Right cardiac atrium (tissue), 5 donors: ENCODE measurements around the gene ARPC2. TPM values are rescaled to one million over a fixed set of nuclear protein-coding genes. Genes with fewer than 3 reads are reported as not detected.

Source experiments
- ATAC-seq, 2 donors: fragments of 200-7000 bp; cut with Tn5 transposase; one replicate each; pipeline versions ENCODE4 v1.8.0 to v1.9.1; 2020; ENCODE audit warnings: moderate library complexity in 2 of 2, mild to moderate bottlenecking in 1 of 2
- DNase-seq, 3 donors: peaks; one replicate each; pipeline ENCODE4 v3.0.0-alpha.2; 2020
- H3K27ac ChIP-seq: one replicate; pipeline ENCODE4 v1.5.1; 2013; ENCODE audit warnings: mild to moderate bottlenecking, low read length, control low read depth, moderate library complexity
- H3K27me3 ChIP-seq: one replicate; pipeline ENCODE4 v1.6.1; 2013; ENCODE audit not compliant: control insufficient read depth, insufficient read depth
- H3K4me1 ChIP-seq: one replicate; pipeline ENCODE4 v1.6.1; 2013; ENCODE audit warnings: low read length; ENCODE audit not compliant: control insufficient read depth, insufficient read depth
- H3K4me3 ChIP-seq: one replicate; pipeline ENCODE4 v1.5.1; 2013; ENCODE audit warnings: low read length, control low read depth
- H3K9me3 ChIP-seq: one replicate; pipeline ENCODE4 v1.6.1; 2013; ENCODE audit warnings: low read length; ENCODE audit not compliant: control insufficient read depth
- WGBS: extraction: QIAGEN DNeasy Blood & Tissue Kit; methylation state at CpG from one replicate; pipeline ENCODE4 v1.1.7; 2013; 5-methylcytosine and 5-hydroxymethylcytosine counted together
- intact Hi-C, 4 donors: fragments of 100-400 bp; cut with DNase I; formaldehyde crosslinking; loops; one replicate each; pipeline versions ENCODE4 v1.11.0 to v1.14.0; 2022 to 2023
- microRNA-seq, 2 donors: library from miRNA; unstranded; fragments of <30 nt; microRNA quantifications; one replicate each; pipeline ENCODE4 v1.2.0, GENCODE V29; 2020 to 2021
- polyA plus RNA-seq: library from polyadenylated mRNA; stranded (reverse); fragments of 200-250 nt; gene quantifications from one replicate; pipeline ENCODE4 v1.2.3, GENCODE V29; 2013
- total RNA-seq, 4 donors: library from RNA; stranded (reverse); fragmentation: NEBNext Ultra II Directional; extraction: Animal tissue kit (Norgen Biotek cat#: 25700); gene quantifications; one replicate each; pipeline ENCODE4 v1.2.1, GENCODE V29; 2021
- donor health status: healthy with polysubstance abuse.
- donor health status: DM: no; HTN: yes; CAD: no.
- donor health status: DM: no; HTN: no; CAD: no.
- donor health status: DM: no; HTN: yes; CAD: no; lungs with severe emphysema.
- donor health status: DM: yes; HTN: yes; CAD: no.

Gene ARPC2
- total and polyA plus RNA-seq, 5 donors: 110 to 161 (median 132) TPM

DNA sequence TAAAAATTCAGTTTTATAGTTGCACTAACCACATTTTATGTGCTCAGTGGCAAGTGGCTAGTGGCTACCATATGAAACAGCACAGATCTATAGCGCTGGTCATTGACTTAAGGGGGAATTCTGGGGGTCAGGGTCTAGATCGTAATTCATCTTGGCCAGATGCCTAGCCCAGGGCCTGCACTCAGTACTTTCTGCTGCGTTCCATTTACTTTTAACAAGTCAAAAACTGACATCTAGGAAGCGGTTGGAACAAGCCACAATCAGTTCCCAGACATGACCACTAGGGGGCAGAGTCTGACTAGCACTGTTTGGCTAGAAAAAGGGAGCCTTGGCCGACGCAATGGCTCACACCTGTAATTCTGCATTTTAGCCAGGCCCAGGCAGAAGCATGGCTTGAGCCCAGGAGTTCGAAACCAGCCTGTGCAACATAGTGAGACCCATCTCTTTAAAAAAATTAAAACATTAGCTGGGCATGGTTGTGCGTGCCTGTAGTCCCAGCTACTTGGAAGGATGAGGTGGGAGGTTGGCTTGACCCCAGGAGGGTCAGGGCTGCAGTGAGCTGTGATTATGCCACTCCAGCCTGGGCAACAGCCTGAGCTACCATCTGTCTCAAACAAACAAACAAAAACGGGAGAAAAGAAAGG, 84.3 kb downstream of the ARPC2 start:
- Histone ChIP-seq H3K4me3 (no peak overlapping the region), H3K27me3 (no peaks in the 10 kb centered on the region), H3K9me3 (no peaks in the 10 kb centered on the region), H3K27ac (no peak overlapping the region), H3K4me1 (no peaks in the 10 kb centered on the region)
- WGBS: 8% methylated on average over 9 of the region's 9 CpGs
- DNase-seq: peak; percentile 77 to 90 (median 83)
- intact Hi-C loops: loop anchor here in 3 of 4 donors (2.0 to 5.0 kb wide), 2 partner anchors 56 kb away; partner anchors contain the start of gene CATIP (in 3 of the 3)
- peak; percentile 71 to 76 for ATAC-seq

Small RNAs within 50 kb of the gene (microRNA-seq; reads per million reads assigned to microRNA genes)
- gene MIR6513: 2.9 to 3.2 reads per million in 2 donors

Other genes with a start within 250 kb of the ARPC2 start
- 100 to 1,000 TPM; 442 to 647 (median 536) TPM for gene TNS1, start 214.2 kb upstream of the ARPC2 start, total RNA-seq
- gene TNS1, start 214.2 kb upstream of the ARPC2 start, polyA plus RNA-seq: 243 TPM
- not detected for gene RUFY4, start 147.9 kb upstream of the ARPC2 start, total RNA-seq
- not detected for gene RUFY4, start 147.9 kb upstream of the ARPC2 start, polyA plus RNA-seq
- gene CXCR2, start 91.2 kb upstream of the ARPC2 start, total RNA-seq: under 1 TPM; 0.33 to 0.94 (median 0.41) TPM
- gene CXCR2, start 91.2 kb upstream of the ARPC2 start, polyA plus RNA-seq: 0.09 TPM
- under 1 TPM in 3 of 4 donors, not detected in 1; 0.25 to 0.82 (median 0.26) TPM for gene CXCR1, start 50.2 kb upstream of the ARPC2 start, total RNA-seq
- 0.09 TPM for gene CXCR1, start 50.2 kb upstream of the ARPC2 start, polyA plus RNA-seq
- gene GPBAR1, start 43.8 kb downstream of the ARPC2 start, total RNA-seq: 1 to 10 TPM; 5.2 to 8.6 (median 5.9) TPM
- 3.5 TPM for gene GPBAR1, start 43.8 kb downstream of the ARPC2 start, polyA plus RNA-seq
- 10 to 100 TPM; 44.3 to 53.9 (median 49.9) TPM for gene AAMP, start 52.9 kb downstream of the ARPC2 start, total RNA-seq
- gene AAMP, start 52.9 kb downstream of the ARPC2 start, polyA plus RNA-seq: 56.6 TPM
- 10 to 100 TPM; 69.3 to 96.5 (median 80.5) TPM for gene PNKD, start 53.3 kb downstream of the ARPC2 start, total RNA-seq
- 157 TPM for gene PNKD, start 53.3 kb downstream of the ARPC2 start, polyA plus RNA-seq
- 100 to 1,000 TPM in 3 of 4 donors, 10 to 100 TPM in 1; 95.2 to 158 (median 118) TPM for gene TMBIM1, start 75.3 kb downstream of the ARPC2 start, total RNA-seq
- 64.3 TPM for gene TMBIM1, start 75.3 kb downstream of the ARPC2 start, polyA plus RNA-seq
- gene CATIP, start 139.7 kb downstream of the ARPC2 start, total RNA-seq: not detected
- gene CATIP, start 139.7 kb downstream of the ARPC2 start, polyA plus RNA-seq: 0.16 TPM
- 10 to 100 TPM in 2 of 4 donors, 1 to 10 TPM in 2; 6.4 to 19.5 (median 12.5) TPM for gene SLC11A1, start 165.1 kb downstream of the ARPC2 start, total RNA-seq
- gene SLC11A1, start 165.1 kb downstream of the ARPC2 start, polyA plus RNA-seq: 13.8 TPM
- gene CTDSP1, start 182.7 kb downstream of the ARPC2 start, total RNA-seq: 100 to 1,000 TPM in 3 of 4 donors, 10 to 100 TPM in 1; 99.9 to 118 (median 116) TPM
- gene CTDSP1, start 182.7 kb downstream of the ARPC2 start, polyA plus RNA-seq: 85.9 TPM
- not detected for gene VIL1, start 201.9 kb downstream of the ARPC2 start, total RNA-seq
- gene VIL1, start 201.9 kb downstream of the ARPC2 start, polyA plus RNA-seq: 0.11 TPM